ENCODE measurements around the gene BET1L.

DNA sequence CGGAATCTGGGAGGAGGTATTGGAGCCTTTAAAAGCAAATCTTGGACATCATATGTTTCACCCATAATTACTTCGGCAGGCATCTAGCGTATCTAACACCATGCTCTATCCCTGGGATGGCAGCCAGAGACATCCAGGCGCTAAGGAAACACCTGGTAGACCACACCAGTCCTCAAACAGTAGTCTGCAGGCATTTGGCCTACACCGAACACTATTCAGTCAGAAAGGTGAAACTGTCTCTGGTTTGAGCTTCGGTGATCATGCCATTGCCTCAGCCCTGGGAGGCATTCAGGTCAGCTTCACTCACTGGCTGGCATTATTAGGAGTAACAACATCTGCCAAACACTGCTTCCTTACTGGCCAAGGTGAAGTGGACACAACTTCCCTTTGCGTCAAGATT lies 17.2 kb upstream of the BET1L start:
- TF ChIP-seq, protein P1, sequence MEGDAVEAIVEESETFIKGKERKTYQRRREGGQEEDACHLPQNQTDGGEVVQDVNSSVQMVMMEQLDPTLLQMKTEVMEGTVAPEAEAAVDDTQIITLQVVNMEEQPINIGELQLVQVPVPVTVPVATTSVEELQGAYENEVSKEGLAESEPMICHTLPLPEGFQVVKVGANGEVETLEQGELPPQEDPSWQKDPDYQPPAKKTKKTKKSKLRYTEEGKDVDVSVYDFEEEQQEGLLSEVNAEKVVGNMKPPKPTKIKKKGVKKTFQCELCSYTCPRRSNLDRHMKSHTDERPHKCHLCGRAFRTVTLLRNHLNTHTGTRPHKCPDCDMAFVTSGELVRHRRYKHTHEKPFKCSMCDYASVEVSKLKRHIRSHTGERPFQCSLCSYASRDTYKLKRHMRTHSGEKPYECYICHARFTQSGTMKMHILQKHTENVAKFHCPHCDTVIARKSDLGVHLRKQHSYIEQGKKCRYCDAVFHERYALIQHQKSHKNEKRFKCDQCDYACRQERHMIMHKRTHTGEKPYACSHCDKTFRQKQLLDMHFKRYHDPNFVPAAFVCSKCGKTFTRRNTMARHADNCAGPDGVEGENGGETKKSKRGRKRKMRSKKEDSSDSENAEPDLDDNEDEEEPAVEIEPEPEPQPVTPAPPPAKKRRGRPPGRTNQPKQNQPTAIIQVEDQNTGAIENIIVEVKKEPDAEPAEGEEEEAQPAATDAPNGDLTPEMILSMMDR (IDR thresholded peaks at IDR 0.05), result no peak
- TF ChIP-seq POLR2A (IDR thresholded peaks at IDR 0.05), result no peak

All from lower leg skin (tissue), 3 donors.